ENCODE results near the gene SCUBE1.

GRCh38 chr22:43310311-43310710 is 32.9 kb downstream of the SCUBE1 start:
- TF ChIP-seq CTCF (conservative IDR thresholded peaks at IDR 0.05; ENCODE audit: low read length) (no peak), EZH2phosphoT487 (IDR thresholded peaks at IDR 0.05; ENCODE audit: borderline replicate concordance) (no peak)

Measured in Loucy (cell line).